H1 (cell line): ENCODE measurements around the gene SAFB2. TPM values are rescaled to one million over a fixed set of nuclear protein-coding genes. Genes with fewer than 3 reads are reported as not detected.

Experiments
- CTCF ChIA-PET: fragments of 300-600 bp; sonication (Branson Sonifier 250); formaldehyde crosslinking; loops from one replicate; lab custom pipeline; 2021; ENCODE audit not compliant: partially characterized antibody; lab: Charles Lee
- POLR2A ChIA-PET: fragments of 300-600 bp; sonication (Branson Sonifier 250); formaldehyde crosslinking; loops from one replicate; lab custom pipeline; 2021; ENCODE audit warnings: inconsistent platforms; ENCODE audit not compliant: partially characterized antibody; lab: Charles Lee
- DNase-seq, 2 experiments: peaks; one replicate each; pipeline versions ENCODE4 v3.0.0 to v3.0.0-alpha.2; 2010 to 2022; ENCODE audit warnings: low spot score in 2 of 2, low read depth in 1 of 2, mixed read lengths in 1 of 2
- FAIRE-seq: peaks from 2 replicates; lab custom pipeline; 2011; peaks lifted over from hg19 to GRCh38; lab: Jason Lieb, UNC
- H2AFZ ChIP-seq: 2 replicates; pipeline ENCODE4 v1.8.1; 2012; ENCODE audit warnings: low read length, inconsistent platforms
- H2AK5ac ChIP-seq: 2 replicates; pipeline ENCODE4 v1.6.1; 2013; ENCODE audit warnings: low read depth, low read length
- H2BK120ac ChIP-seq: replicated peaks from 2 replicates; pipeline ENCODE3; 2013; ENCODE audit warnings: low read depth, low read length, inconsistent platforms
- H2BK12ac ChIP-seq: 2 replicates; pipeline ENCODE4 v1.6.1; 2013; ENCODE audit warnings: low read depth, low read length
- H2BK15ac ChIP-seq: 2 replicates; pipeline ENCODE4 v1.6.1; 2013; ENCODE audit warnings: low read length
- H2BK20ac ChIP-seq: 2 replicates; pipeline ENCODE4 v1.6.1; 2013; ENCODE audit warnings: low read length
- H2BK5ac ChIP-seq: 2 replicates; pipeline ENCODE4 v1.6.1; 2013; ENCODE audit warnings: low read depth, low read length
- H3K14ac ChIP-seq: 2 replicates; pipeline ENCODE4 v1.6.1; 2013; ENCODE audit warnings: inconsistent platforms; ENCODE audit not compliant: insufficient read length
- H3K18ac ChIP-seq: 2 replicates; pipeline ENCODE4 v1.6.1; 2013; ENCODE audit warnings: low read length; ENCODE audit errors: extremely low read depth
- H3K23ac ChIP-seq: 2 replicates; pipeline ENCODE4 v1.6.1; 2013; ENCODE audit warnings: inconsistent platforms; ENCODE audit not compliant: insufficient read length
- H3K23me2 ChIP-seq: 2 replicates; pipeline ENCODE4 v1.6.1; 2013; ENCODE audit warnings: low read depth, low read length
- H3K27ac ChIP-seq: 2 replicates; pipeline ENCODE4 v1.6.1; 2011; ENCODE audit warnings: low read depth, low read length, inconsistent platforms
- H3K27me3 ChIP-seq, 4 experiments: replicated peaks in 1 of 4; 1 replicate in 1 of 4; 2 replicates in 3 of 4; pipeline versions ENCODE4 v1.6.1 to v1.8.1; 2011 to 2013; ENCODE audit warnings: low read length in 3 of 4, mild to moderate bottlenecking in 3 of 4, inconsistent platforms in 2 of 4, mixed read lengths in 2 of 4, moderate library complexity in 1 of 4; ENCODE audit not compliant: control insufficient read depth in 3 of 4, insufficient read depth in 3 of 4; ENCODE audit errors: extremely low read depth in 1 of 4
- H3K36me3 ChIP-seq, 4 experiments: 2 replicates each; pipeline versions ENCODE4 v1.6.1 to v1.8.1; 2011 to 2013; ENCODE audit warnings: mild to moderate bottlenecking in 4 of 4, low read length in 3 of 4, moderate library complexity in 2 of 4, control low read depth in 1 of 4, inconsistent platforms in 1 of 4; ENCODE audit not compliant: insufficient read depth in 4 of 4, control insufficient read depth in 2 of 4
- H3K4ac ChIP-seq: replicated peaks from 2 replicates; pipeline ENCODE3; 2013; ENCODE audit warnings: low read length, low read depth, mixed read lengths, inconsistent platforms; ENCODE audit not compliant: insufficient read length
- H3K4me1 ChIP-seq, 4 experiments: replicated peaks in 1 of 4; 1 replicate in 1 of 4; 2 replicates in 3 of 4; pipeline versions ENCODE4 v1.6.1 to v1.8.1; 2011 to 2013; ENCODE audit warnings: low read length in 3 of 4, inconsistent platforms in 2 of 4, mixed read lengths in 1 of 4; ENCODE audit not compliant: insufficient read depth in 4 of 4, control insufficient read depth in 3 of 4
- H3K4me2 ChIP-seq, 2 experiments: 2 replicates each; pipeline versions ENCODE4 v1.6.1 to v1.8.1; 2011 to 2013; ENCODE audit warnings: low read depth in 2 of 2, low read length in 2 of 2, control low read depth in 1 of 2, inconsistent platforms in 1 of 2, mild to moderate bottlenecking in 1 of 2; ENCODE audit not compliant: insufficient read depth in 1 of 2
- H3K4me3 ChIP-seq, 4 experiments: fragments of 200-600, 300-600 bp in 1 of 4; sonication (generic), shearing (Covaris generic), sonication (Bioruptor Twin) in 1 of 4; 2 replicates each; pipeline versions ENCODE4 v1.5.1 to v1.8.1; 2011 to 2016; ENCODE audit warnings: low read length in 4 of 4, low read depth in 3 of 4, control low read depth in 2 of 4, inconsistent platforms in 2 of 4, mild to moderate bottlenecking in 2 of 4, mixed read lengths in 1 of 4, moderate library complexity in 1 of 4; ENCODE audit not compliant: insufficient read depth in 2 of 4; ENCODE audit errors: extremely low read depth in 1 of 4
- H3K56ac ChIP-seq: replicated peaks from 2 replicates; pipeline ENCODE3; 2013; ENCODE audit warnings: low read depth, mild to moderate bottlenecking, mixed read lengths, low read length, inconsistent platforms; ENCODE audit not compliant: insufficient read length
- H3K79me1 ChIP-seq: 2 replicates; pipeline ENCODE4 v1.6.1; 2013; ENCODE audit warnings: low read depth, low read length, control low read depth
- H3K79me2 ChIP-seq, 2 experiments: 2 replicates each; pipeline versions ENCODE4 v1.6.1 to v1.8.1; 2012 to 2013; ENCODE audit warnings: low read length in 2 of 2, mild to moderate bottlenecking in 2 of 2, inconsistent platforms in 1 of 2; ENCODE audit not compliant: insufficient read depth in 2 of 2, control insufficient read depth in 1 of 2
- H3K9ac ChIP-seq, 4 experiments: replicated peaks in 1 of 4; 1 replicate in 1 of 4; 2 replicates in 3 of 4; pipeline versions ENCODE4 v1.6.1 to v1.8.1; 2011 to 2013; ENCODE audit warnings: low read depth in 3 of 4, low read length in 3 of 4, control low read depth in 2 of 4, mild to moderate bottlenecking in 2 of 4, moderate library complexity in 2 of 4, inconsistent platforms in 1 of 4; ENCODE audit errors: extremely low read depth in 1 of 4
- H3K9me3 ChIP-seq, 2 experiments: 2 replicates each; pipeline versions ENCODE4 v1.6.1 to v1.8.1; 2012 to 2013; ENCODE audit warnings: mild to moderate bottlenecking in 2 of 2, moderate library complexity in 2 of 2, control low read depth in 1 of 2, inconsistent platforms in 1 of 2, low read depth in 1 of 2, low read length in 1 of 2, mixed read lengths in 1 of 2; ENCODE audit not compliant: insufficient read depth in 2 of 2
- H4K20me1 ChIP-seq, 2 experiments: replicated peaks in 1 of 2; 2 replicates each; pipeline versions ENCODE3 to v1.8.1; 2011 to 2013; ENCODE audit warnings: inconsistent platforms in 2 of 2, low read length in 2 of 2, mild to moderate bottlenecking in 1 of 2; ENCODE audit not compliant: insufficient read depth in 2 of 2, control insufficient read depth in 1 of 2
- H4K5ac ChIP-seq: 2 replicates; pipeline ENCODE4 v1.6.1; 2013; ENCODE audit warnings: low read length, low read depth, mixed read lengths, inconsistent platforms; ENCODE audit not compliant: insufficient read length
- H4K8ac ChIP-seq: 2 replicates; pipeline ENCODE4 v1.8.0; 2013; ENCODE audit warnings: mild to moderate bottlenecking, moderate library complexity, low read length, inconsistent platforms; ENCODE audit not compliant: insufficient read depth; ENCODE audit errors: extremely low read depth
- H4K91ac ChIP-seq: replicated peaks from 2 replicates; pipeline ENCODE3; 2013; ENCODE audit warnings: low read length, mixed read lengths, inconsistent platforms; ENCODE audit not compliant: insufficient read length
- ASH2L ChIP-seq: fragments of 200-600, 300-600 bp; sonication (generic); IDR thresholded peaks from one replicate; pipeline ENCODE4 v1.7.1; 2017; ENCODE audit warnings: low read length
- CHD1 ChIP-seq: IDR thresholded peaks from 2 replicates; pipeline ENCODE4 v1.6.1; 2012; ENCODE audit warnings: low read depth, low read length, improper control_type of control experiment
- CREB1 ChIP-seq: IDR thresholded peaks from 2 replicates; pipeline ENCODE4 v1.6.1; 2012; ENCODE audit warnings: inconsistent platforms
- E2F6 ChIP-seq: IDR thresholded peaks from 2 replicates; pipeline ENCODE4 v1.6.1; 2012; ENCODE audit warnings: inconsistent platforms
- EZH2 ChIP-seq: fragments of 200-600 bp; sonication (generic); IDR thresholded peaks from 2 replicates; pipeline ENCODE4 v1.7.1; 2012; ENCODE audit warnings: low read depth, mild to moderate bottlenecking, moderate library complexity, low read length, inconsistent platforms; ENCODE audit not compliant: severe bottlenecking
- HDAC2 ChIP-seq, 2 experiments: fragments of 300-600 bp in 1 of 2; sonication (generic) in 1 of 2; IDR thresholded peaks; 2 replicates each; pipeline ENCODE4 v1.6.1; 2011 to 2012; ENCODE audit warnings: low read depth in 2 of 2, low read length in 2 of 2, mild to moderate bottlenecking in 2 of 2, moderate library complexity in 2 of 2, borderline replicate concordance in 1 of 2, inconsistent platforms in 1 of 2
- JUND ChIP-seq: IDR thresholded peaks from 2 replicates; pipeline ENCODE4 v1.6.1; 2011; ENCODE audit warnings: mild to moderate bottlenecking, improper control_type of control experiment, low read length
- RXRA ChIP-seq: IDR thresholded peaks from 2 replicates; pipeline ENCODE4 v1.6.1; 2011; ENCODE audit warnings: low read depth, mild to moderate bottlenecking, low read length, moderate library complexity; ENCODE audit not compliant: insufficient read depth
- SIRT6 ChIP-seq: IDR thresholded peaks from one replicate; pipeline ENCODE4 v1.7.1; 2012; ENCODE audit warnings: low read length, inconsistent platforms
- SP4 ChIP-seq: IDR thresholded peaks from 2 replicates; pipeline ENCODE4 v1.6.1; 2012; ENCODE audit warnings: low read length, inconsistent platforms
- TEAD4 ChIP-seq: IDR thresholded peaks from 2 replicates; pipeline ENCODE4 v1.6.1; 2012; ENCODE audit warnings: low read depth, low read length, inconsistent platforms, mixed read lengths
- WGBS, 2 experiments: shearing (Covaris generic) in 1 of 2; methylation state at CpG; one replicate each; pipeline versions ENCODE4 v1.1.6 to v1.1.7; 2013 to 2015; ENCODE audit warnings: low lambda C conversion rate in 2 of 2, mixed read lengths in 2 of 2, inconsistent platforms in 1 of 2, low coverage in 1 of 2, missing lambda C conversion rate in 1 of 2; ENCODE audit not compliant: insufficient replicate concordance in 2 of 2, insufficient coverage in 1 of 2, insufficient read length in 1 of 2; ENCODE audit errors: extremely low coverage in 1 of 2, missing lambda C conversion rate in 1 of 2; 5-methylcytosine and 5-hydroxymethylcytosine counted together
- polyA plus RNA-seq, 7 experiments: library from polyadenylated mRNA; depleted of rRNA in 3 of 7; stranded (reverse) in 5 of 7; unstranded in 2 of 7; fragments of >200 nt in 5 of 7; fragments of 200-250 nt in 2 of 7; gene quantifications; 1 replicate in 5 of 7; 2 replicates in 1 of 7; 4 replicates in 1 of 7; pipeline versions ENCODE4 v1.2.1 to v1.2.3, GENCODE V29; 2011 to 2013; ENCODE audit warnings: missing spikeins in 2 of 7, mixed read lengths in 2 of 7
- total RNA-seq: library from RNA; stranded (reverse); fragmentation: NEBNext Ultra II Directional; extraction: Animal tissue kit (Norgen Biotek cat#: 25700); gene quantifications from 2 replicates; pipeline ENCODE4 v1.2.1, GENCODE V29; 2021

Gene SAFB2
- total and polyA plus RNA-seq, 2 of the 8 experiments (the other 6 are each of a cell fraction or from before 2014, with no cell fraction given) = 14.8 to 63.8 TPM

- Histone ChIP-seq H3K79me2 (peaks cover 60 to 97% of the 10 kb centered on the region in 2 experiments), H3K9me3 (no peaks in the 10 kb centered on the region), H3K18ac (no peak overlapping the region), H4K8ac (no peak overlapping the region), H3K36me3 (peaks cover 13 to 50% (median 34%) of the 10 kb centered on the region in 4 experiments; a peak in 7 of 8 replicates), H3K27ac (no peak overlapping the region), H4K20me1 (peaks cover 36 to 42% of the 10 kb centered on the region in 2 experiments), H3K14ac (no peak overlapping the region), H2AK5ac (no peak overlapping the region), H2BK20ac (no peak overlapping the region), H3K27me3 (no peaks in the 10 kb centered on the region), H2BK120ac (no peak overlapping the region), H2AFZ (no peak overlapping the region), H3K23ac (no peak overlapping the region), H3K23me2 (peaks cover under 1% of the 10 kb centered on the region; the same call in 1 of the 2 replicates), H3K56ac (no peak overlapping the region), H3K4me2 (no peak overlapping the region), H3K4me1 (peaks cover 0 to 7% (median 3%) of the 10 kb centered on the region in 4 experiments; a peak in 3 of 7 replicates), H3K79me1 (peaks cover 15% of the 10 kb centered on the region), H3K4ac (no peak overlapping the region), H2BK5ac (no peak overlapping the region), H4K5ac (no peak overlapping the region), H2BK12ac (no peak overlapping the region), H4K91ac (no peak overlapping the region), H3K4me3 (no peak overlapping the region), H3K9ac (no peak overlapping the region), H2BK15ac (no peak overlapping the region)
- no peak for DNase-seq
- 94% methylated on average over 9 of the region's 9 CpGs; no CpG with 5 or more reads in 1 of the 2 experiments for WGBS, 2 experiments
- CTCF ChIA-PET = no interaction called here
- FAIRE-seq = no peak
- POLR2A ChIA-PET = interaction anchor here (0.7 to 1.4 kb wide), 2 partner anchors 38 to 62 kb away, joined by 3 to 4 read pairs; no protein-coding TSS in a partner anchor
- TF ChIP-seq TEAD4 (no peak), SIRT6 (no peak), E2F6 (no peak), SP4 (no peak), RXRA (no peak), JUND (no peak), ASH2L (no peak), CREB1 (no peak), EZH2 (no peak), CHD1 (no peak), HDAC2 (IDR thresholded peaks at IDR 0.05; ENCODE audit: borderline replicate concordance in 1 of 2, low read depth in 2 of 2, low read length in 2 of 2) (no peak)
Measured at GRCh38 chr19:5628919-5629481, 6.4 kb upstream of the SAFB2 start.
